Measurements from ENCODE around the gene CARMIL1.
A peak's percentile ranks its signal among the peaks of the same experiment; 100 is the strongest.

The CARMIL1 gene

DNA sequence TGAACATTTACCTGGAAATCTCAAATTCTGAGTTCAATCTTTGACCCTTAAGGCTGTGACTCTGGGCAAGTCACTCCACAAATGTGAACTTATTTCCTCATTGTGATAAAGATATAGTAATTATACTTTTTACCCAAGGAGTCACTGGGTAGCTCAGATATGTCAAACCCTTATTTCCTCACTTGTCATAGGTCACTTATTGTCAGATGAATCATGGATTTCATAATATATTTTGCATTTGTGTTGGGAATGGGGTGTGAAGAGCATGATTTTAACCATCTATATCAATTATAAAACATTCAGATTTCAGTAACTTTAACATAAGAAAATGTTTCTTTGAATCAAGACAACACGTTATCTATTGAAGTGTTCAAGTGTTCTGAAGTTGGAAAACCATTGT lies 3.7 kb upstream of the CARMIL1 start:
- Histone ChIP-seq H4K20me1 (ENCODE audit: insufficient read depth, low read length, poor library complexity, severe bottlenecking) (no peaks in the 10 kb centered on the region), H3K4me2 (ENCODE audit: low read depth, low read length, poor library complexity, severe bottlenecking) (no peak overlapping the region), H3K27me3 (ENCODE audit: insufficient read depth, low read length, poor library complexity, severe bottlenecking) (no peaks in the 10 kb centered on the region)

DNA sequence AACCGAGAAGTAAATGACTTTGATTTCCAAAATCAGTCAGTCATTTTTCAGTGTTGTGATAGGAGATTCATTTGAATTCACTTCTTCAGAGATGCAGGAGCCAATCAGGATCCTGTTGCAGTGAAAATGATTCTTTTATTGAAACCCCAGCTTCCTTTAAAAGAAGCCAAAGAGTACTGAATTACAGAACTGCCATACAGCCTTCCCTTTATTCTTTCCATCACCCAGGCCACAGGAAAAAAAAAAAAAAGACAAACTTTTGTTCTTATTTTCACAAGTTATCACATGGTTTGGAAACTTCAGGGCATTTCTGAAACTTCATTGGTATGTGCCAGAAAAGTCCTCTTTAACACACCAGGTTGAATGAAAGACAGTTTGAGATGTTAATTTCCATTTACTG lies 1.8 kb upstream of the CARMIL1 start:
- no peak for TF ChIP-seq EZH2phosphoT487 (IDR thresholded peaks at IDR 0.05; ENCODE audit: borderline replicate concordance)
- TF ChIP-seq, protein P1, sequence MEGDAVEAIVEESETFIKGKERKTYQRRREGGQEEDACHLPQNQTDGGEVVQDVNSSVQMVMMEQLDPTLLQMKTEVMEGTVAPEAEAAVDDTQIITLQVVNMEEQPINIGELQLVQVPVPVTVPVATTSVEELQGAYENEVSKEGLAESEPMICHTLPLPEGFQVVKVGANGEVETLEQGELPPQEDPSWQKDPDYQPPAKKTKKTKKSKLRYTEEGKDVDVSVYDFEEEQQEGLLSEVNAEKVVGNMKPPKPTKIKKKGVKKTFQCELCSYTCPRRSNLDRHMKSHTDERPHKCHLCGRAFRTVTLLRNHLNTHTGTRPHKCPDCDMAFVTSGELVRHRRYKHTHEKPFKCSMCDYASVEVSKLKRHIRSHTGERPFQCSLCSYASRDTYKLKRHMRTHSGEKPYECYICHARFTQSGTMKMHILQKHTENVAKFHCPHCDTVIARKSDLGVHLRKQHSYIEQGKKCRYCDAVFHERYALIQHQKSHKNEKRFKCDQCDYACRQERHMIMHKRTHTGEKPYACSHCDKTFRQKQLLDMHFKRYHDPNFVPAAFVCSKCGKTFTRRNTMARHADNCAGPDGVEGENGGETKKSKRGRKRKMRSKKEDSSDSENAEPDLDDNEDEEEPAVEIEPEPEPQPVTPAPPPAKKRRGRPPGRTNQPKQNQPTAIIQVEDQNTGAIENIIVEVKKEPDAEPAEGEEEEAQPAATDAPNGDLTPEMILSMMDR (conservative IDR thresholded peaks at IDR 0.05; ENCODE audit: low read length), result no peak
- Histone ChIP-seq H2AFZ (ENCODE audit: low read length) (peak overlapping the region; percentile 11; the same call in 1 of the 2 replicates), H3K36me3 (ENCODE audit: insufficient read depth, low read length) (no peaks in the 10 kb centered on the region), H3K9ac (ENCODE audit: low read depth, low read length, poor library complexity, severe bottlenecking) (peak overlapping the region; percentile 71), H3K9me3 (ENCODE audit: insufficient read depth, low read depth, low read length) (no peaks in the 10 kb centered on the region), H3K4me1 (ENCODE audit: insufficient read depth, low read length, poor library complexity, severe bottlenecking) (peaks cover 44% of the 10 kb centered on the region), H3F3A (ENCODE audit: low read depth) (peaks cover 4% of the 10 kb centered on the region; the same call in 1 of the 2 replicates), H3K79me2 (ENCODE audit: insufficient read depth, low read length) (peaks cover 22% of the 10 kb centered on the region), H3K9me2 (replicated peaks; ENCODE audit: low read depth, low read length) (no peaks in the 10 kb centered on the region), H3K27me3 (ENCODE audit: insufficient read depth, low read length, poor library complexity, severe bottlenecking) (no peaks in the 10 kb centered on the region), H3K4me3 (ENCODE audit: low read length, poor library complexity, severe bottlenecking) (no peak overlapping the region), H4K20me1 (ENCODE audit: insufficient read depth, low read length, poor library complexity, severe bottlenecking) (no peaks in the 10 kb centered on the region), H3K4me2 (ENCODE audit: low read depth, low read length, poor library complexity, severe bottlenecking) (peak overlapping the region; percentile 96)

More for the DNA sequence above, 3.7 kb upstream of the CARMIL1 start:
- Histone ChIP-seq H3F3A (ENCODE audit: low read depth) (peaks cover 4% of the 10 kb centered on the region; the same call in 1 of the 2 replicates), H2AFZ (ENCODE audit: low read length) (no peak overlapping the region), H3K4me3 (ENCODE audit: low read length, poor library complexity, severe bottlenecking) (no peak overlapping the region), H3K9ac (ENCODE audit: low read depth, low read length, poor library complexity, severe bottlenecking) (no peak overlapping the region), H3K4me1 (ENCODE audit: insufficient read depth, low read length, poor library complexity, severe bottlenecking) (peaks cover 34% of the 10 kb centered on the region), H3K36me3 (ENCODE audit: insufficient read depth, low read length) (no peaks in the 10 kb centered on the region), H3K9me3 (ENCODE audit: insufficient read depth, low read depth, low read length) (no peaks in the 10 kb centered on the region), H3K9me2 (replicated peaks; ENCODE audit: low read depth, low read length) (no peaks in the 10 kb centered on the region), H3K79me2 (ENCODE audit: insufficient read depth, low read length) (peaks cover 13% of the 10 kb centered on the region)
- TF ChIP-seq, protein P1 (conservative IDR thresholded peaks at IDR 0.05; ENCODE audit: low read length), result no peak
- no peak for TF ChIP-seq EZH2phosphoT487 (IDR thresholded peaks at IDR 0.05; ENCODE audit: borderline replicate concordance)

- peak overlapping the region; percentile 85 for H3K4me3 ChIP-seq (ENCODE audit: low read length, poor library complexity, severe bottlenecking)
- H3K27me3 ChIP-seq (ENCODE audit: insufficient read depth, low read length, poor library complexity, severe bottlenecking), result no peaks in the 10 kb centered on the region
- peaks cover 47% of the 10 kb centered on the region for H3K4me1 ChIP-seq (ENCODE audit: insufficient read depth, low read length, poor library complexity, severe bottlenecking)
- peaks cover 4% of the 10 kb centered on the region; the same call in 1 of the 2 replicates for H3F3A ChIP-seq (ENCODE audit: low read depth)
- H3K9me3 ChIP-seq (ENCODE audit: insufficient read depth, low read depth, low read length), result no peaks in the 10 kb centered on the region
- TF ChIP-seq, protein P1 (conservative IDR thresholded peaks at IDR 0.05; ENCODE audit: low read length), result no peak
- TF ChIP-seq EZH2phosphoT487 (IDR thresholded peaks at IDR 0.05; ENCODE audit: borderline replicate concordance), result no peak
- H3K79me2 ChIP-seq (ENCODE audit: insufficient read depth, low read length), result peaks cover 22% of the 10 kb centered on the region
- no peaks in the 10 kb centered on the region for H4K20me1 ChIP-seq (ENCODE audit: insufficient read depth, low read length, poor library complexity, severe bottlenecking)
- H2AFZ ChIP-seq (ENCODE audit: low read length), result peak overlapping the region; percentile 97; the same call in 1 of the 2 replicates
- H3K36me3 ChIP-seq (ENCODE audit: insufficient read depth, low read length), result no peaks in the 10 kb centered on the region
- peak overlapping the region; percentile 71 for H3K9ac ChIP-seq (ENCODE audit: low read depth, low read length, poor library complexity, severe bottlenecking)
- no peaks in the 10 kb centered on the region for H3K9me2 ChIP-seq (replicated peaks; ENCODE audit: low read depth, low read length)
- peak overlapping the region; percentile 96 for H3K4me2 ChIP-seq (ENCODE audit: low read depth, low read length, poor library complexity, severe bottlenecking)
Measured at GRCh38 chr6:25277857-25278256, 1.3 kb upstream of the CARMIL1 start.
